Fibroblast of skin of left biceps (primary cell): Measurements from ENCODE around the gene CCM2L.

Experiments used
- DNase-seq, 2 experiments: peaks; one replicate each; pipeline ENCODE4 v3.0.0-alpha.2; 2013; ENCODE audit warnings: low read depth in 2 of 2

The CCM2L gene

GRCh38 chr20:31992086-31992485 is 18.2 kb upstream of the CCM2L start:
- no peak for DNase-seq

- no peak for DNase-seq
Measured at GRCh38 chr20:31996996-31997395, 13.2 kb upstream of the CCM2L start.

GRCh38 chr20:31998246-31998645 is 12.0 kb upstream of the CCM2L start:
- no peak for DNase-seq

GRCh38 chr20:32003325-32003724 is 6.9 kb upstream of the CCM2L start:
- no peak for DNase-seq

- no peak for DNase-seq
Measured at GRCh38 chr20:32004963-32005362, 5.3 kb upstream of the CCM2L start.

- DNase-seq = no peak
Measured at GRCh38 chr20:32006053-32006452, 4.2 kb upstream of the CCM2L start.

GRCh38 chr20:32006841-32007786 is 3.1 kb upstream of the CCM2L start:
- DNase-seq = no peak

- DNase-seq = no peak
Measured at GRCh38 chr20:32007787-32008616, 2.2 kb upstream of the CCM2L start.

GRCh38 chr20:32009564-32009963 is 674 bp upstream of the CCM2L start:
- DNase-seq = no peak

GRCh38 chr20:32010666-32011065 is 428 bp downstream of the CCM2L start:
- no peak for DNase-seq

GRCh38 chr20:32012159-32012688 is 2.0 kb downstream of the CCM2L start:
- DNase-seq = no peak

- no peak for DNase-seq
Measured at GRCh38 chr20:32013326-32013725, 3.1 kb downstream of the CCM2L start.

- no peak for DNase-seq
Measured at GRCh38 chr20:32017711-32018251, 7.5 kb downstream of the CCM2L start.

GRCh38 chr20:32018269-32019155 is 8.3 kb downstream of the CCM2L start:
- DNase-seq = no peak

- DNase-seq = no peak
Measured at GRCh38 chr20:32019156-32019510, 8.9 kb downstream of the CCM2L start.

GRCh38 chr20:32019563-32020463 is 9.6 kb downstream of the CCM2L start:
- DNase-seq = no peak

GRCh38 chr20:32021091-32021490 is 10.9 kb downstream of the CCM2L start:
- no peak for DNase-seq

- no peak for DNase-seq
Measured at GRCh38 chr20:32024683-32025295, 14.6 kb downstream of the CCM2L start.

GRCh38 chr20:32027643-32028042 is 17.4 kb downstream of the CCM2L start:
- DNase-seq = no peak
